SK-N-SH (cell line): ENCODE results near the gene SFSWAP. TPM values are rescaled to one million over a fixed set of nuclear protein-coding genes. Genes with fewer than 3 reads are reported as not detected.

Experiments
- CTCF ChIA-PET: fragments of 300-600, 350-600 bp; formaldehyde crosslinking; extraction: SDS; loops from one replicate; lab custom pipeline; 2021; lab: Yijun Ruan, JAX
- POLR2A ChIA-PET: fragments of 350-600 bp; sonication (Branson Sonifier 250); formaldehyde crosslinking; extraction: SDS; loops from one replicate; lab custom pipeline; 2020; ENCODE audit warnings: antibody characterized with exemption, inconsistent platforms; lab: Yijun Ruan, JAX
- DNase-seq: peaks from one replicate; pipeline ENCODE4 v3.0.0; 2012
- H2AFZ ChIP-seq: fragments of 200-600 bp; sonication (generic); 2 replicates; pipeline ENCODE4 v1.8.1; 2016; ENCODE audit warnings: antibody characterized with exemption, mild to moderate bottlenecking, low read depth
- H3F3A ChIP-seq: fragments of 200-600 bp; sonication (generic); replicated peaks from 2 replicates; pipeline ENCODE3; 2016; ENCODE audit warnings: antibody characterized with exemption, mild to moderate bottlenecking; ENCODE audit not compliant: insufficient read depth
- H3K27ac ChIP-seq, 2 experiments: fragments of 200-500 bp in 1 of 2; fragments of 200-600 bp in 1 of 2; sonication (Bioruptor generic) in 1 of 2; sonication (generic), shearing (Covaris generic) in 1 of 2; 2 replicates each; pipeline versions ENCODE4 v1.5.1 to v1.6.1; 2014 to 2016; ENCODE audit warnings: low read depth in 2 of 2, inconsistent platforms in 1 of 2, low read length in 1 of 2, mild to moderate bottlenecking in 1 of 2, mixed read lengths in 1 of 2
- H3K27me3 ChIP-seq: fragments of 200-600 bp; sonication (generic), shearing (Covaris generic); 2 replicates; pipeline ENCODE4 v1.6.1; 2016; ENCODE audit warnings: mixed run types; ENCODE audit not compliant: insufficient read depth
- H3K36me3 ChIP-seq, 2 experiments: fragments of 200-500 bp in 1 of 2; fragments of 200-600 bp in 1 of 2; sonication (Bioruptor generic) in 1 of 2; sonication (generic) in 1 of 2; replicated peaks in 1 of 2; 2 replicates each; pipeline versions ENCODE3 to v1.5.1; 2014 to 2016; ENCODE audit warnings: low read length in 1 of 2, mild to moderate bottlenecking in 1 of 2; ENCODE audit not compliant: insufficient read depth in 2 of 2, control insufficient read depth in 1 of 2
- H3K4me1 ChIP-seq, 2 experiments: fragments of 200-500 bp in 1 of 2; fragments of 200-600 bp in 1 of 2; sonication (Bioruptor generic) in 1 of 2; sonication (generic), shearing (Covaris generic) in 1 of 2; 2 replicates each; pipeline versions ENCODE4 v1.5.1 to v1.6.1; 2014 to 2016; ENCODE audit warnings: low read depth in 1 of 2, low read length in 1 of 2, mixed run types in 1 of 2; ENCODE audit not compliant: insufficient read depth in 2 of 2, control insufficient read depth in 1 of 2
- H3K4me2 ChIP-seq: fragments of 200-600 bp; sonication (generic), shearing (Covaris generic); 2 replicates; pipeline ENCODE4 v1.6.1; 2017; ENCODE audit warnings: mixed run types
- H3K4me3 ChIP-seq, 2 experiments: fragments of 200-500 bp in 1 of 2; fragments of 200-600 bp in 1 of 2; sonication (Bioruptor generic) in 1 of 2; sonication (generic), shearing (Covaris generic) in 1 of 2; 2 replicates each; pipeline versions ENCODE4 v1.5.1 to v1.8.1; 2014 to 2016; ENCODE audit warnings: low read depth in 2 of 2, inconsistent platforms in 1 of 2, low read length in 1 of 2, mild to moderate bottlenecking in 1 of 2, mixed read lengths in 1 of 2, moderate library complexity in 1 of 2
- H3K79me2 ChIP-seq: fragments of 200-600 bp; sonication (generic); 2 replicates; pipeline ENCODE4 v1.8.1; 2017; ENCODE audit warnings: mild to moderate bottlenecking; ENCODE audit not compliant: insufficient read depth
- H3K9ac ChIP-seq: fragments of 200-600 bp; sonication (generic); 2 replicates; pipeline ENCODE4 v1.6.1; 2017; ENCODE audit warnings: mixed run types
- H3K9me2 ChIP-seq: fragments of 200-600 bp; sonication (generic); 2 replicates; pipeline ENCODE4 v1.6.1; 2017; ENCODE audit warnings: mixed run types
- H3K9me3 ChIP-seq: fragments of 200-600 bp; sonication (generic); 2 replicates; pipeline ENCODE4 v1.6.1; 2017; ENCODE audit warnings: mixed run types, mild to moderate bottlenecking, moderate library complexity
- H4K20me1 ChIP-seq: fragments of 200-600 bp; sonication (generic); 2 replicates; pipeline ENCODE4 v1.6.1; 2017; ENCODE audit warnings: mild to moderate bottlenecking, mixed run types; ENCODE audit not compliant: insufficient read depth
- CHD2 ChIP-seq: fragments of 150-350 bp; IDR thresholded peaks from 2 replicates; pipeline ENCODE4 v1.6.1; 2018; ENCODE audit warnings: low read length; ENCODE audit not compliant: partially characterized antibody
- CTCF ChIP-seq: fragments of 200-600 bp; sonication (generic); IDR thresholded peaks from 2 replicates; pipeline ENCODE4 v1.6.1; 2017; ENCODE audit warnings: antibody characterized with exemption, mild to moderate bottlenecking, moderate library complexity
- FOSL2 ChIP-seq: IDR thresholded peaks from 2 replicates; pipeline ENCODE4 v1.4.0; 2012; ENCODE audit warnings: low read depth, mild to moderate bottlenecking, moderate library complexity, borderline replicate concordance
- JUND ChIP-seq: IDR thresholded peaks from 2 replicates; pipeline ENCODE4 v1.4.0; 2012
- NFIC ChIP-seq: IDR thresholded peaks from 2 replicates; pipeline ENCODE4 v1.4.0; 2012; ENCODE audit warnings: borderline replicate concordance
- NRF1 ChIP-seq: IDR thresholded peaks from 2 replicates; pipeline ENCODE4 v1.6.1; 2012; ENCODE audit warnings: low read depth, mild to moderate bottlenecking, low read length
- RFX5 ChIP-seq: IDR thresholded peaks from 2 replicates; pipeline ENCODE4 v1.6.1; 2012; ENCODE audit warnings: mild to moderate bottlenecking, improper control_type of control experiment, low read length
- RXRA ChIP-seq: IDR thresholded peaks from 2 replicates; pipeline ENCODE4 v1.4.0; 2012; ENCODE audit warnings: low read depth, mild to moderate bottlenecking, borderline replicate concordance
- ZBTB33 ChIP-seq: IDR thresholded peaks from 2 replicates; pipeline ENCODE4 v1.4.0; 2012; ENCODE audit warnings: low read depth, borderline replicate concordance
- WGBS: methylation state at CpG from one replicate; pipeline ENCODE4 v1.1.6; 2017; ENCODE audit warnings: low lambda C conversion rate; 5-methylcytosine and 5-hydroxymethylcytosine counted together
- polyA plus RNA-seq, 3 experiments: library from polyadenylated mRNA; depleted of rRNA; stranded (reverse); fragments of >200 nt; gene quantifications; 2 replicates each; pipeline ENCODE4 v1.2.3, GENCODE V29; 2012
- TF ChIP-seq, protein P1 (sequence below): IDR thresholded peaks from 2 replicates; pipeline ENCODE4 v1.4.0; 2012; ENCODE audit warnings: low read depth, borderline replicate concordance
- TF ChIP-seq, protein P2 (sequence below): fragments of 150-350 bp; IDR thresholded peaks from 2 replicates; pipeline ENCODE4 v1.6.1; 2017; ENCODE audit warnings: antibody characterized with exemption, low read length, low read depth, borderline replicate concordance
- TF ChIP-seq, protein P3 (sequence below): IDR thresholded peaks from 2 replicates; pipeline ENCODE4; 2012

The SFSWAP gene
- polyA plus RNA-seq, 1 of the 3 experiments (the other 2 are of a cell fraction), result 27.9 TPM

DNA sequence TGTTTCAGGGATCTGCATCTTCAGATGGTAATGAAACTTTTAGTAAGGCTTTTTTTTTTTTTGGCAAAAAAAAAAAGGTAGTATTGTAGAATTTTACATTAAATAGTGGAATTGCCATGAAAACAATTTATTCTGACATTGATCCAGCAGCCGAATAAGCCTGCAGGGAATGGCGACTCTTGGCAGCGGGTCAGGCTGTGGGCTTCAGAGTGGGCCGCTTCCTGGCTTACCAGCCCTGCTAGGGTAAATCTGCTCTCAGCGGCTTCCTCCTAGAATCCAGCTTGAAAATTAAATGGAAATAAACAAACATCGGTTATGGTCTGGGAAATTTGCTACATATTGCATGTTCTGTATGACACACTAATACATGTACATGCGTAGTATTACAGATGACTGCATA is 34.8 kb downstream of the SFSWAP start:
- 98% methylated on average over 7 of the region's 7 CpGs for WGBS
- POLR2A ChIA-PET, result no interaction called here

More for the DNA sequence above, 34.8 kb downstream of the SFSWAP start:
- Histone ChIP-seq H3K9me2 (no peaks in the 10 kb centered on the region), H3K79me2 (peaks cover 18% of the 10 kb centered on the region; the same call in 1 of the 2 replicates), H3K4me3 (no peak overlapping the region), H3K4me2 (no peak overlapping the region), H3K27me3 (no peaks in the 10 kb centered on the region), H2AFZ (no peak overlapping the region), H3K36me3 (peaks cover 54 to 61% of the 10 kb centered on the region in 2 experiments), H3K27ac (no peak overlapping the region), H3K4me1 (no peaks in the 10 kb centered on the region; a peak in 1 of 4 replicates), H4K20me1 (no peaks in the 10 kb centered on the region), H3K9ac (no peak overlapping the region), H3F3A (no peaks in the 10 kb centered on the region), H3K9me3 (no peaks in the 10 kb centered on the region)
- CTCF ChIA-PET, result interaction anchor here (0.6 to 1.6 kb wide), 2 partner anchors 9 to 10 kb away, joined by 3 to 11 read pairs; no protein-coding TSS in a partner anchor
- no peak for DNase-seq
- TF ChIP-seq CHD2 (no peak), CTCF (no peak), JUND (no peak), FOSL2 (no peak), RXRA (no peak), ZBTB33 (no peak), RFX5 (no peak), NRF1 (no peak), NFIC (no peak)
- TF ChIP-seq, protein P1, sequence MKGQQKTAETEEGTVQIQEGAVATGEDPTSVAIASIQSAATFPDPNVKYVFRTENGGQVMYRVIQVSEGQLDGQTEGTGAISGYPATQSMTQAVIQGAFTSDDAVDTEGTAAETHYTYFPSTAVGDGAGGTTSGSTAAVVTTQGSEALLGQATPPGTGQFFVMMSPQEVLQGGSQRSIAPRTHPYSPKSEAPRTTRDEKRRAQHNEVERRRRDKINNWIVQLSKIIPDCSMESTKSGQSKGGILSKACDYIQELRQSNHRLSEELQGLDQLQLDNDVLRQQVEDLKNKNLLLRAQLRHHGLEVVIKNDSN, result no peak
- TF ChIP-seq, protein P2, sequence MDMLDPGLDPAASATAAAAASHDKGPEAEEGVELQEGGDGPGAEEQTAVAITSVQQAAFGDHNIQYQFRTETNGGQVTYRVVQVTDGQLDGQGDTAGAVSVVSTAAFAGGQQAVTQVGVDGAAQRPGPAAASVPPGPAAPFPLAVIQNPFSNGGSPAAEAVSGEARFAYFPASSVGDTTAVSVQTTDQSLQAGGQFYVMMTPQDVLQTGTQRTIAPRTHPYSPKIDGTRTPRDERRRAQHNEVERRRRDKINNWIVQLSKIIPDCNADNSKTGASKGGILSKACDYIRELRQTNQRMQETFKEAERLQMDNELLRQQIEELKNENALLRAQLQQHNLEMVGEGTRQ, result no peak
- TF ChIP-seq, protein P3, sequence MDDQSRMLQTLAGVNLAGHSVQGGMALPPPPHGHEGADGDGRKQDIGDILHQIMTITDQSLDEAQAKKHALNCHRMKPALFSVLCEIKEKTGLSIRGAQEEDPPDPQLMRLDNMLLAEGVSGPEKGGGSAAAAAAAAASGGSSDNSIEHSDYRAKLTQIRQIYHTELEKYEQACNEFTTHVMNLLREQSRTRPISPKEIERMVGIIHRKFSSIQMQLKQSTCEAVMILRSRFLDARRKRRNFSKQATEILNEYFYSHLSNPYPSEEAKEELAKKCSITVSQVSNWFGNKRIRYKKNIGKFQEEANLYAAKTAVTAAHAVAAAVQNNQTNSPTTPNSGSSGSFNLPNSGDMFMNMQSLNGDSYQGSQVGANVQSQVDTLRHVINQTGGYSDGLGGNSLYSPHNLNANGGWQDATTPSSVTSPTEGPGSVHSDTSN, result no peak
